PFSK-1 (cell line): ENCODE results near the gene ASCL1.

ENCODE experiments used
- FOXP2 ChIP-seq: optimal IDR thresholded peaks from 2 replicates; pipeline ENCODE3; 2011; ENCODE audit warnings: borderline replicate concordance, control low read depth, inconsistent platforms; ENCODE audit not compliant: insufficient read depth; ENCODE audit errors: extremely low read length, extremely low read depth
- POLR2AphosphoS5 ChIP-seq: IDR thresholded peaks from 2 replicates; pipeline ENCODE4 v1.6.1; 2012; ENCODE audit warnings: low read depth, mild to moderate bottlenecking, control low read depth, low read length, moderate library complexity
- SIN3A ChIP-seq: IDR thresholded peaks from 2 replicates; pipeline ENCODE4 v1.6.1; 2012; ENCODE audit warnings: mild to moderate bottlenecking, low read length, moderate library complexity, borderline replicate concordance; ENCODE audit not compliant: insufficient read depth
- TAF1 ChIP-seq: IDR thresholded peaks from 2 replicates; pipeline ENCODE4 v1.6.1; 2012; ENCODE audit warnings: low read length, control low read depth, borderline replicate concordance; ENCODE audit not compliant: insufficient read depth
- TF ChIP-seq, protein P1 (sequence below), 2 experiments: IDR thresholded peaks; 2 replicates each; pipeline versions ENCODE4 v1.6.1 to v1.8.0; 2011 to 2012; ENCODE audit warnings: low read depth in 2 of 2, low read length in 2 of 2, control low read depth in 1 of 2, inconsistent platforms in 1 of 2, mild to moderate bottlenecking in 1 of 2, moderate library complexity in 1 of 2; ENCODE audit not compliant: insufficient read depth in 1 of 2

ASCL1 gene

DNA sequence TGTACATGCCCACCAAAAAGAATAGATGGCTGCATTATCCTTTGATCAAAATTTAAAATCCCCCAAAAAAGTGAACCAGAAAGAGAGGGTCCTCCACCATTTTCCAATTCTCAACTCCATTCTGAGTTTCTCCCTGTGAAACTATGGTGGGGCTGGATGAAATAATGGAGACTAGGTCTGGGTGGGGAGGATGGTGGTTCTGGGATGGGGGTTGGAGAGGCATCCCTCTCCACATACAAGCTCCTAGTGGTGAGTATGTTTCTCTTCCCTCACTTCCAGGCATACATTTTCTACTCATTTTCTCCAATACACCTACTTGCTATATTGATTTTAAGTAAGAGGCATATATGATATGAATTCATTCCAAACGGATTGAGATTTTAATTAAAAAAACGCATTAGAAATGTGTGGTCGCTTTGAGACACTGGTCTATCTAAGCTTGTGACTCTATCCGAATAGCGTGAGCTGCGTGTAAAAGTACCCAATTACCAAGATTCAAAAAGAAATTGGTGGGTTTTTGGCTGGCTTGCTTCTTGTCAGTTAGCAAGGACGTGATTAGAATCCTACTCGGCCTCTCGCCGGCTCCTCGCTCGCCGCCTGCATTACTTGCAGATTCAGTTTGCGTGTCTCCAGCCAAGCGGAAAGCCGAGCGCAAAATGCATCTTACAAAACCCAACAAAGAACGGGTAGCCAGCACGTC lies 3.4 kb downstream of the ASCL1 start:
- TF ChIP-seq FOXP2: no peak
- TF ChIP-seq TAF1: no peak
- no peak for TF ChIP-seq POLR2AphosphoS5
- TF ChIP-seq, protein P1, sequence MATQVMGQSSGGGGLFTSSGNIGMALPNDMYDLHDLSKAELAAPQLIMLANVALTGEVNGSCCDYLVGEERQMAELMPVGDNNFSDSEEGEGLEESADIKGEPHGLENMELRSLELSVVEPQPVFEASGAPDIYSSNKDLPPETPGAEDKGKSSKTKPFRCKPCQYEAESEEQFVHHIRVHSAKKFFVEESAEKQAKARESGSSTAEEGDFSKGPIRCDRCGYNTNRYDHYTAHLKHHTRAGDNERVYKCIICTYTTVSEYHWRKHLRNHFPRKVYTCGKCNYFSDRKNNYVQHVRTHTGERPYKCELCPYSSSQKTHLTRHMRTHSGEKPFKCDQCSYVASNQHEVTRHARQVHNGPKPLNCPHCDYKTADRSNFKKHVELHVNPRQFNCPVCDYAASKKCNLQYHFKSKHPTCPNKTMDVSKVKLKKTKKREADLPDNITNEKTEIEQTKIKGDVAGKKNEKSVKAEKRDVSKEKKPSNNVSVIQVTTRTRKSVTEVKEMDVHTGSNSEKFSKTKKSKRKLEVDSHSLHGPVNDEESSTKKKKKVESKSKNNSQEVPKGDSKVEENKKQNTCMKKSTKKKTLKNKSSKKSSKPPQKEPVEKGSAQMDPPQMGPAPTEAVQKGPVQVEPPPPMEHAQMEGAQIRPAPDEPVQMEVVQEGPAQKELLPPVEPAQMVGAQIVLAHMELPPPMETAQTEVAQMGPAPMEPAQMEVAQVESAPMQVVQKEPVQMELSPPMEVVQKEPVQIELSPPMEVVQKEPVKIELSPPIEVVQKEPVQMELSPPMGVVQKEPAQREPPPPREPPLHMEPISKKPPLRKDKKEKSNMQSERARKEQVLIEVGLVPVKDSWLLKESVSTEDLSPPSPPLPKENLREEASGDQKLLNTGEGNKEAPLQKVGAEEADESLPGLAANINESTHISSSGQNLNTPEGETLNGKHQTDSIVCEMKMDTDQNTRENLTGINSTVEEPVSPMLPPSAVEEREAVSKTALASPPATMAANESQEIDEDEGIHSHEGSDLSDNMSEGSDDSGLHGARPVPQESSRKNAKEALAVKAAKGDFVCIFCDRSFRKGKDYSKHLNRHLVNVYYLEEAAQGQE (IDR thresholded peaks at IDR 0.05; ENCODE audit: insufficient read depth in 1 of 2, low read depth in 2 of 2, low read length in 2 of 2): no peak
- TF ChIP-seq SIN3A: no peak

DNA sequence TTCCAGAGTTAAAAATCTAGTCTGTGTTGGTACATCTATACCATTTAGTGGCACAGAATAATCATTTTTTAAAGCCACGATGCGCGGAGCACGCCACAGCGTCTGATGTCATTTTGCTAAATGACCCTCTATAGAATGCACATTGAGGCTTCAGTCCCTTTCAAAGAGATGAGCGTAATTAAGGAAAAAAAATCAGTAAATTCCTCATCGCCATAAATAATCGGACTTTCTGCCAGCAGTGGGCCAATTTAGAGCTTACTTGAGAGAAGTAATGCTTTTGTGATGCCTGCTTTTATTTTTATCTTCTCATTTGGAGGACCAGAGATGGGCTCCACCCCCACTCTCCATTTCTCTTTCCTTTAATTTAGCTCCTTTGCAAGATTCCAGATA lies 4.0 kb downstream of the ASCL1 start:
- TF ChIP-seq SIN3A: no peak
- TF ChIP-seq FOXP2: no peak
- TF ChIP-seq TAF1: no peak
- no peak for TF ChIP-seq POLR2AphosphoS5
- TF ChIP-seq, protein P1 (IDR thresholded peaks at IDR 0.05; ENCODE audit: insufficient read depth in 1 of 2, low read depth in 2 of 2, low read length in 2 of 2): no peak

DNA sequence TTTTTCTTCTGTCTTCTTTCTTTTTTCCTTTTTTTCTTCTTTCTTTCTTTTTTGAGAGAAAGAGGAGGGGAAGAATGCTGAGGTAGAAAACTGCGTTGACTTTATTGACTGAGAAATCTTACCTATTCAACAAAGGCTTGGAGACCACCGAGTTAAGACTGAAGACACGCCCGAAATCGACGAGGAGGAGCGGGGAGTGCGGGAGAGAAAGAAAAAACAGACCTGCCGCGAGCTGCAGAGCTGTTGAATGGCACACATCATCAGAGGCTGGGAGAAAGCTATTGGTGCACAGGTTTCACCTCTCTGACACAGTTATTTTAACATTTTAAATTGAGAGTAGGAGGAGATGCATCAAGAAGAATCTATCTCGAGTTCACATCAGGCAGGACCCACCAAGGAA lies 5.1 kb downstream of the ASCL1 start:
- TF ChIP-seq FOXP2 (no peak), SIN3A (no peak), POLR2AphosphoS5 (no peak), TAF1 (no peak)
- TF ChIP-seq, protein P1 (IDR thresholded peaks at IDR 0.05; ENCODE audit: insufficient read depth in 1 of 2, low read depth in 2 of 2, low read length in 2 of 2): no peak

DNA sequence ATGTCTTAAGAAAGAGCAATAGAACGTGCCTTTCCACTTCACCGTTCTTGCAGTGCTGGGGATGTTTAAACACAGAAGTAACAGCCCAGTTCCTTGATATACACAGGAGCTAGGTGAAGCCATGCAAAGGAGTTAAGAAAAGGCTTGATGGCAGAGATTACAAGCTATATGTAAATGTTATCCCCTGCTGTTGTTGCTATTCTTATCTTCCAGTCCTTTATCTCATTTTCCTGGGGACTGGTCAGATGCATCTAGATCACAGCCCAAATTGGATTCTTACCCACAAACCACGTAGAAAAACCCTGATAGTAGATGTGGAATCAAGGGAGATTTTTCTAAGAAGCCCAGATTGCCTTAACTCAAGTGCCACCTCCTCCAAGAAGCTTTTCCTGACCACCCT lies 5.5 kb downstream of the ASCL1 start:
- TF ChIP-seq POLR2AphosphoS5 (no peak), TAF1 (no peak), FOXP2 (no peak), SIN3A (no peak)
- TF ChIP-seq, protein P1 (IDR thresholded peaks at IDR 0.05; ENCODE audit: insufficient read depth in 1 of 2, low read depth in 2 of 2, low read length in 2 of 2): no peak
